Epithelial cell of proximal tubule (primary cell): ENCODE data around the gene MUSTN1. TPM values are rescaled to one million over a fixed set of nuclear protein-coding genes. Genes with fewer than 3 reads are reported as not detected.

Experiments
- DNase-seq: peaks from one replicate; pipeline ENCODE4 v3.0.0-alpha.2; 2011; ENCODE audit warnings: low read depth
- H3K4me3 ChIP-seq: 2 replicates; pipeline ENCODE4 v1.5.1; 2011; ENCODE audit warnings: low read depth, mild to moderate bottlenecking, low read length
- CTCF ChIP-seq: conservative IDR thresholded peaks from 2 replicates; pipeline ENCODE4 v1.5.1; 2012; ENCODE audit warnings: low read depth, mild to moderate bottlenecking, low read length
- total RNA-seq: library from RNA; depleted of rRNA; stranded (reverse); fragments of >200 nt; gene quantifications from 2 replicates; pipeline ENCODE4 v1.2.3, GENCODE V29; 2015

MUSTN1 gene
- total RNA-seq, 1 donor from 2014 or later: not detected

GRCh38 chr3:52787672-52788625 is 46.9 kb downstream of the MUSTN1 start:
- DNase-seq: no peak
- TF ChIP-seq CTCF: no peak
- no peak overlapping the region for H3K4me3 ChIP-seq

- H3K4me3 ChIP-seq: no peak overlapping the region
- no peak for TF ChIP-seq CTCF
- no peak for DNase-seq
These were observed 47.6 kb downstream of the MUSTN1 start for GRCh38 chr3:52787246-52787645.

GRCh38 chr3:52786330-52787215 is 48.2 kb downstream of the MUSTN1 start:
- no peak for DNase-seq
- no peak overlapping the region for H3K4me3 ChIP-seq
- TF ChIP-seq CTCF: no peak

- no peak for DNase-seq
- no peak for TF ChIP-seq CTCF
- no peak overlapping the region for H3K4me3 ChIP-seq
These were observed 49.8 kb downstream of the MUSTN1 start for GRCh38 chr3:52784931-52785590.

- DNase-seq: no peak
- no peak for TF ChIP-seq CTCF
- no peak overlapping the region for H3K4me3 ChIP-seq
These were observed 50.7 kb downstream of the MUSTN1 start for GRCh38 chr3:52784021-52784621.

GRCh38 chr3:52783211-52783555 is 51.6 kb downstream of the MUSTN1 start:
- no peak overlapping the region for H3K4me3 ChIP-seq
- TF ChIP-seq CTCF: no peak
- no peak for DNase-seq

Other genes starting within 250 kb of the MUSTN1 start
- gene PBRM1, start 149.1 kb downstream of the MUSTN1 start, total RNA-seq: 40.5 and 51.5 TPM in 2 replicates
- gene GNL3, start 149.0 kb downstream of the MUSTN1 start, total RNA-seq: 128 and 141 TPM in 2 replicates
- gene GLT8D1, start 129.2 kb downstream of the MUSTN1 start, total RNA-seq: 59.2 and 59.5 TPM in 2 replicates
- gene SPCS1, start 128.9 kb downstream of the MUSTN1 start, total RNA-seq: 171 and 212 TPM in 2 replicates
- gene NEK4, start 64.1 kb downstream of the MUSTN1 start, total RNA-seq: 13.3 and 22.9 TPM in 2 replicates
- gene ITIH1, start 57.4 kb downstream of the MUSTN1 start, total RNA-seq: not detected in 2 replicates
- not detected in 2 replicates for gene ITIH3, start 40.2 kb downstream of the MUSTN1 start, total RNA-seq
- gene ITIH4, start 4.3 kb downstream of the MUSTN1 start, total RNA-seq: 0.07 TPM in 1 of 2 replicates, not detected in the other
- gene STIMATE, start 62.5 kb upstream of the MUSTN1 start, total RNA-seq: 7.7 and 13.1 TPM in 2 replicates
- 1.8 and 8.3 TPM in 2 replicates for gene SFMBT1, start 211.1 kb upstream of the MUSTN1 start, total RNA-seq